K562 (cell line): ENCODE measurements around the gene RFC5. TPM values are rescaled to one million over a fixed set of nuclear protein-coding genes. Genes with fewer than 3 reads are reported as not detected.

Source experiments
- BRCA1 ChIP-seq, 2 experiments: fragments of 450-650 bp in 1 of 2; sonication (generic) in 1 of 2; formaldehyde crosslinking in 1 of 2; IDR thresholded peaks; 2 replicates each; pipeline versions ENCODE4 v1.5.0 to v1.6.1; 2017 to 2020; ENCODE audit warnings: mild to moderate bottlenecking in 1 of 2, missing genetic modification reagents in 1 of 2
- CTBP1 ChIP-seq: fragments of 450-650 bp; IDR thresholded peaks from 2 replicates; pipeline ENCODE4 v1.6.1; 2016; ENCODE audit warnings: borderline replicate concordance
- FOSL1 ChIP-seq: fragments of 200-800 bp; sonication (Bioruptor generic); conservative IDR thresholded peaks from 2 replicates; pipeline ENCODE4 v1.6.1; 2016; ENCODE audit warnings: missing genetic modification characterization, missing compliant biosample characterization
- FOXK2 ChIP-seq, 2 experiments: fragments of 450-650 bp; IDR thresholded peaks in 1 of 2; conservative IDR thresholded peaks in 1 of 2; 2 replicates each; pipeline ENCODE4 v1.6.1; 2016; ENCODE audit warnings: low read depth in 2 of 2, mild to moderate bottlenecking in 1 of 2
- KDM5B ChIP-seq: fragments of 200-600 bp; sonication (generic); IDR thresholded peaks from 2 replicates; pipeline ENCODE4 v1.6.1; 2012; ENCODE audit warnings: low read depth, mild to moderate bottlenecking, moderate library complexity, low read length, control low read depth, inconsistent platforms; ENCODE audit not compliant: insufficient replicate concordance
- MAFF ChIP-seq: IDR thresholded peaks from 2 replicates; pipeline ENCODE4 v1.6.1; 2012; ENCODE audit warnings: low read length, improper control_type of control experiment
- NCOA4 ChIP-seq: fragments of 450-650 bp; IDR thresholded peaks from 2 replicates; pipeline ENCODE4 v1.6.1; 2018; ENCODE audit warnings: mild to moderate bottlenecking; ENCODE audit not compliant: partially characterized antibody
- NFE2L1 ChIP-seq: fragments of 450-650 bp; IDR thresholded peaks from 2 replicates; pipeline ENCODE4 v1.6.1; 2016; ENCODE audit warnings: missing genetic modification characterization, low read depth, mild to moderate bottlenecking, missing compliant biosample characterization, moderate library complexity, borderline replicate concordance
- NFIC ChIP-seq: fragments of 450-650 bp; IDR thresholded peaks from 2 replicates; pipeline ENCODE4 v1.6.1; 2017; ENCODE audit warnings: mild to moderate bottlenecking, inconsistent platforms
- PHB2 ChIP-seq: fragments of 450-650 bp; IDR thresholded peaks from 2 replicates; pipeline ENCODE4 v1.6.1; 2017; ENCODE audit warnings: low read depth
- PHF20 ChIP-seq: fragments of 450-650 bp; IDR thresholded peaks from 2 replicates; pipeline ENCODE4 v1.6.1; 2018; ENCODE audit not compliant: partially characterized antibody
- PYGO2 ChIP-seq: fragments of 450-650 bp; IDR thresholded peaks from 2 replicates; pipeline ENCODE4 v1.6.1; 2016; ENCODE audit warnings: mild to moderate bottlenecking, missing genetic modification characterization, moderate library complexity, missing compliant biosample characterization
- RBM34 ChIP-seq: fragments of 200-400 bp; formaldehyde crosslinking; IDR thresholded peaks from 2 replicates; pipeline ENCODE4 v1.6.1; 2018; ENCODE audit warnings: low read length, borderline replicate concordance; ENCODE audit not compliant: insufficient read depth
- REST ChIP-seq, 2 experiments: fragments of 450-650 bp; formaldehyde crosslinking in 1 of 2; IDR thresholded peaks; 2 replicates each; pipeline versions ENCODE4 v1.4.0 to v1.6.1; 2014 to 2020; ENCODE audit warnings: mild to moderate bottlenecking in 2 of 2, borderline replicate concordance in 1 of 2, low read depth in 1 of 2
- SMARCE1 ChIP-seq: fragments of 450-650 bp; IDR thresholded peaks from 2 replicates; pipeline ENCODE4 v1.7.1; 2016; ENCODE audit warnings: mild to moderate bottlenecking
- ZBTB7A ChIP-seq: IDR thresholded peaks from 2 replicates; pipeline ENCODE4 v1.6.1; 2011; ENCODE audit warnings: low read depth, mild to moderate bottlenecking, low read length, moderate library complexity, borderline replicate concordance; ENCODE audit not compliant: control insufficient read depth
- ZNF347 ChIP-seq: fragments of 450-650 bp; formaldehyde crosslinking; IDR thresholded peaks from 2 replicates; pipeline ENCODE4 v1.4.0; 2020; ENCODE audit warnings: low read depth, mild to moderate bottlenecking, moderate library complexity
- polyA plus RNA-seq, 8 experiments: library from polyadenylated mRNA; depleted of rRNA in 4 of 8; stranded (reverse) in 5 of 8; unstranded in 3 of 8; fragments of >200 nt; fragmentation: Nextera tagmentation in 2 of 8; fragmentation: Illumina TruSeq in 1 of 8; extraction: Ambion mirVana in 2 of 8; extraction: Trizol in 1 of 8; gene quantifications; 2 replicates each; pipeline versions ENCODE4 v1.2.1 to v1.2.3, GENCODE V29; 2011 to 2014; ENCODE audit warnings: inconsistent platforms in 1 of 8, missing spikeins in 1 of 8
- total RNA-seq, 7 experiments: library from RNA; depleted of rRNA in 6 of 7; stranded (reverse); fragments of >200 nt in 6 of 7; fragmentation: Illumina TruSeq in 2 of 7; extraction: Trizol in 2 of 7; gene quantifications; 2 replicates each; pipeline versions ENCODE4 v1.2.1 to v1.2.3, GENCODE V29; 2011 to 2021; ENCODE audit warnings: low replicate concordance in 1 of 7
- TF ChIP-seq, protein P1 (sequence below): sonication (generic); formaldehyde crosslinking; IDR thresholded peaks from 2 replicates; pipeline ENCODE4 v1.8.0; 2022; ENCODE audit warnings: missing genetic modification reagents, mild to moderate bottlenecking, borderline replicate concordance

The RFC5 gene
- total and polyA plus RNA-seq, 9 of the 15 experiments (the other 6 are each of a cell fraction or from before 2014, with no cell fraction given), result 61.8 to 189 (median 92.9) TPM

DNA sequence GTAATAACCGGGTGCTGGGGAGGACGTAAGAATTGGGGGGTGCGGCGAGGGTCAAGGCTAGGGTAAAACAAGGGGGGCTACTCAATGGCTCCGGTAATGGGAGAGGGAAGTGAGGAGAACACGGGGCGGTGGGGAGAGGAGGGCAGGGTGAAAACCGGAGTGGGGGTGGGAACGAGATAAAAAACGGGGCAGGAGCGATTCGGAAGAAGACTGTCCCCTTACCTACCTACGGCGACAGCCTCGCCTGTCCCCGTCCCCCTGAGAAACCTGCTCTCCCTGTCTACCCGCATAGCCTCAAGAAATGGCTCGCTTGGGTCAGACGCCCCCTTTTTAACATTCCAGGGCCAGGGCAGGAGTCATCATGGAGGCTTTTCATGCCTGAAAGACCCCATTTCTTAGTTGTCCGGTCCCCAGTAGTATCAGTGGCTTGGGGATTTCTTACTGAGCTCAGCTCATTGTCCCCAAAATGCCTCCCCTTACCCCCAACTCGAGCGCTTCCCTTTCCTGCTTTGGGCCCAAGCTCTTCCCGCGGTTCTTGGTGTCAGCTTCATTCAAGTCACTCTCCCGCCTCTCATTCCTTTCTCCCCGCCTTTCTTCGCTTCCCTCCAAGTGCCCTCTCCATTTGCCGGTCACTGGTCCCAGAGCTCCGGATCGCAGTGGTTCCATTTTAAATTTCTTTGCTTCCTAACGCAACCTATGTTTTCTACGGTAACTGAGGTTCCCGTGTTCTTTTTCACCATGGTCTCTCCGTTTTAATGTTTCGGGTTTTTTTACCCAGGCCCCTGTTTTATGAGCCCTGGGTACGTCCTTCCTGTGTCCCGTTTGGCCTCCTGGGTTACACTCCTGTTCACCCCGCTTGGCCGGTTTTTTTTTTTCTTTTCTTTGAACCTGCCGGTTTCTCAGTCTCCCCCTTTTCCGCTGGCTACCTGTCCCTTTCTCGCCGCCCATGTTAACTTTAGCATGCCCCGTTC, 45.7 kb downstream of the RFC5 start (continued):
- TF ChIP-seq REST (IDR thresholded peaks at IDR 0.05; ENCODE audit: borderline replicate concordance) (no peak), REST (CRISPR knock-in tag; IDR thresholded peaks at IDR 0.05; ENCODE audit: low read depth) (no peak), FOSL1 (no peak), PYGO2 (tag) (no peak), PHF20 (no peak), ZNF347 (no peak), BRCA1 (IDR thresholded peaks at IDR 0.05) (no peak), BRCA1 (CRISPR knock-in tag; IDR thresholded peaks at IDR 0.05) (no peak), NFE2L1 (tag) (no peak), SMARCE1 (0 out of 2 replicates have a peak, but pooled peaks have one; percentile 48), CTBP1 (no peak), ZBTB7A (peak; percentile 53; the same call in 1 of the 2 replicates), MAFF (no peak), KDM5B (peak; percentile 66), RBM34 (no peak), NFIC (no peak), FOXK2 (conservative IDR thresholded peaks at IDR 0.05 in 1 of 2, IDR thresholded peaks at IDR 0.05 in 1 of 2; ENCODE audit: low read depth in 2 of 2) (no peak), NCOA4 (no peak), PHB2 (no peak)
- TF ChIP-seq, protein P1, sequence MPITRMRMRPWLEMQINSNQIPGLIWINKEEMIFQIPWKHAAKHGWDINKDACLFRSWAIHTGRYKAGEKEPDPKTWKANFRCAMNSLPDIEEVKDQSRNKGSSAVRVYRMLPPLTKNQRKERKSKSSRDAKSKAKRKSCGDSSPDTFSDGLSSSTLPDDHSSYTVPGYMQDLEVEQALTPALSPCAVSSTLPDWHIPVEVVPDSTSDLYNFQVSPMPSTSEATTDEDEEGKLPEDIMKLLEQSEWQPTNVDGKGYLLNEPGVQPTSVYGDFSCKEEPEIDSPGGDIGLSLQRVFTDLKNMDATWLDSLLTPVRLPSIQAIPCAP (CRISPR knock-in tag), result no peak
